Caki2 (cell line): ENCODE data around the gene BIRC7. TPM values are rescaled to one million over a fixed set of nuclear protein-coding genes. Genes with fewer than 3 reads are reported as not detected.

Experiments
- DNase-seq: peaks from one replicate; pipeline ENCODE4 v3.0.0-alpha.2; 2015; ENCODE audit warnings: low read depth
- in situ Hi-C: cut with HindIII; loops from 2 replicates; pipeline ENCODE4 v1.10.0; 2016; ENCODE audit warnings: low sequenced_read_pairs, low pct_unique_long_range_greater_than_20kb, mixed read lengths
- total RNA-seq: library from RNA; depleted of rRNA; stranded (reverse); fragments of >200 nt; shearing (Covaris generic); gene quantifications from 2 replicates; pipeline ENCODE4 v1.2.3, GENCODE V29; 2014; ENCODE audit warnings: low replicate concordance; rRNA removed

BIRC7 gene, protein sequence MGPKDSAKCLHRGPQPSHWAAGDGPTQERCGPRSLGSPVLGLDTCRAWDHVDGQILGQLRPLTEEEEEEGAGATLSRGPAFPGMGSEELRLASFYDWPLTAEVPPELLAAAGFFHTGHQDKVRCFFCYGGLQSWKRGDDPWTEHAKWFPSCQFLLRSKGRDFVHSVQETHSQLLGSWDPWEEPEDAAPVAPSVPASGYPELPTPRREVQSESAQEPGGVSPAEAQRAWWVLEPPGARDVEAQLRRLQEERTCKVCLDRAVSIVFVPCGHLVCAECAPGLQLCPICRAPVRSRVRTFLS
- not detected in 2 replicates for total RNA-seq

DNA sequence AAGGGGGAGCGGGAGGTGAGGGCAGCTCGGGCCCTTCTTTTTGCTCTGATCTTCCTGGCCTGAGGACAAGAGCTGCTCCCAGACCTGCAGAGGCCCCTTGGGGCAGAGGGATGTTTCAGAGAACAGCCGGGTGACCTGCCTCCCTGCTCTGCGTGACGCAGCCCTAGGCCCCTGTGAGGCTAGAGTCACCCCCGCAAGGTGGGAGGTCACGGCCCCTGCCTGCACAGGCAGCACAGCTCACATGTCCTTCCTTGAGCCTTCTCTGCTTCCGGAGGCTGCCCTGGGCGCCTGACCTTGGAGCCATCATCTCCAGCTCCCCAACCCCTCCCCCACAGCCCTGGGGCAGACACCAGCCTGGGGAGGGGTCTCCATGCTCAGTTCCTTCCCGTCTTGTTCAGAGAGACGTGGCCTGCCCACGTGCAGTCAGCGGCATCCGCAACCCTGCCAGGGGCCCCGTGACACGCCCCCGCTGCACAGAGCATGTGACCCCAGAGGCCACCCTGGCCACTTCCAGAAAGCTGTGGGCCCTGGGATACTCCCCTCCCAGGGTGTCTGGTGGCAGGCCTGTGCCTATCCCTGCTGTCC lies at the start of gene BIRC7:
Gene BIRC7 (plus strand): TSS at position 507 of the 585 bp plus-strand sequence. CDS start 192 bp downstream, outside the sequence.
- in situ Hi-C loops: no loop called here
- no peak for DNase-seq

DNA sequence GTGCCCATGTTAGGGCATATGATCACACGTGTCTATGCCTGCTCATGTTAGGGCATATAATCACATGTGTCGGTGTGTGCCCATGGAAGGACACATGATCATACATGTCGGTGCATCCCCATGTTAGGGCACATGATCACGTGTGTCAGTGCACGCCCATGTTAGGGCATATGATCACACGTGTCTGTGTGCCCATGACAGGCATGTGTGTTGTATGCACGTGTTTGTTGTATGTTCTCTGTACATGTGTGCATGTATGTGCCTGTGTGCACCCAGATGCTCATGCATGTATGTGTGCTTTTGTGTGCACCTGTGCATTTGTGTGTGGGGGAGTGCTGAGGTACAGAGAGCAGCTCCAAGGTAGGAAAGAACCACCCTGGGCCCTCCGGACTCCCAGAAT lies 49.6 kb upstream of the BIRC7 start:
- no peak for DNase-seq
- in situ Hi-C loops: no loop called here

DNA sequence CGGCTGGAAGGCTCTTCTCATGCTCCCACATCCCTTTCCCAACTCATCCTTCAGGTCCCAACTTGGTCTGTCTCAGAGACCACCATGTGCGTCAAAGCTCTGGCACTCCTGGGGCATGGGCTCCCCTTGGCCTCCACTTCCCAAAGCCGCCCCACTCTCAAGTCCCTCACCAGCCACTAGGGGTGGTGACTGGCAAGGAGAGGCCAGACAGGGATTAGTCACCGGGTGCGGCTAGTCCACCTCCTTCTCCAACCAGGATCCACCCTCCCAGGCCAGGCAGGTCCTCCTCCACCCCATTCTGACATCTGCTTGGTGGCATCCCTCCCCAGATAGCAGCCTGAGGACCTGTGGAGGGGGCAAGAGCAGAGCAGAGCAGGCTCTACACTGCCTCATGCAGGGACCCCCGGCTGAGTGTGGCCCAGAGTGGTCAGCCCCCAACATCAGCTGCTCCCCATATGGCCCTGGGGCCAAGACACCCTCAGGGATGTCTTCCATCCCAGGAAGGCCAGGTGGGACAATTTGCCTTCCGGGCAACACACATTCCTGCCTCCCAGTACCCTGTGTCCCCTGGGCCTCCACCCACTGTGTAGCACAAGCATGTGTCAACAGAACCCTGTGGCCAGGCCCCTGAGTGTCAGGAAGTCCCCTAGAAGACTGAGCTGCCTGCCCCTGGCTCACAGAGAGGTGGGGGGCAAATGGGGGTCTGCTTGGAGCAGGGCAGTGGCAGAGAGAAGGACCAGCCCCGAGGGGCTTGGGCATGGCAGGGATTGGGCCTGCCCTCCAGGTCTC lies 49.0 kb upstream of the BIRC7 start:
- in situ Hi-C loops: no loop called here

DNA sequence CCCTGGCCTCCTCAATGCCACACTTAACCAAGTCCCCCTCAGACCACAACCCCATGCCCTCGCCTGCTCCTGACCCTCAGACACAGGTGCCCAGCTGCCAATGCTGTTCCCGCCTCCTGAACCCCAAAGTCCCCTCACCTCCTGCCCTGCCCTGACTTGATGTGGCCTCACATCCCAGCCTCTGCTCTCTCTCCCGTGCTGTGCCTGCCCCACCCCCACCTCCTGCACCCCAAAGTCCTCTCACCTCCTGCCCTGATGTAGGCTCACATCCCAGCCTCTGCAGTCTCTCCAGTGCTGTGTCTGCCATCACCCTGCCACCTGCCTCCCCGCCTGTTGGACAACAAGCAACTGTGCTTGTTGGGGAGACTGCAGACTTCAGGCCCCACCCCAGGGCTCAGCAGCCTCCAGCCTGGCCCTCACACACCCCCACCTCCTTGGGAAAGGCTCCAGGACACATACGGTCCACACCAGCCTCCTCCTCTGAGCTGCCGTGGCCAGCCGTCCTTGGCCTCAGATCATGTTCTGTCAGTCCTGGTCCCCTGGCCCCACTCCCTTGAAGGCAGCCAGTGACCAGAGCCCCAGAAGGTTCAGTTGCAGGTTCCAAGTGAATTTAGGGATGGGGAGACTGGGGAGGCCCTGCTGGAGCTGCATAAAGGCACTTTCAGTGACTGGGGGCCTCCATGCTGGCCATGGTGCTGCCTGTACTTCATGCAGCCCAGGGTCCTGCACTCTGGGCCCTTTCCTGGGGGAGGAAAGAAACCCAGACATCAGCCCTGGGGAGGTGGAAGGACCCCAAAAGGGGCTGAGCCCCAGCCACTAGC lies 48.2 kb upstream of the BIRC7 start:
- in situ Hi-C loops: no loop called here
- no peak for DNase-seq

More for the DNA sequence above, 49.0 kb upstream of the BIRC7 start:
- DNase-seq: peak; percentile 51

DNA sequence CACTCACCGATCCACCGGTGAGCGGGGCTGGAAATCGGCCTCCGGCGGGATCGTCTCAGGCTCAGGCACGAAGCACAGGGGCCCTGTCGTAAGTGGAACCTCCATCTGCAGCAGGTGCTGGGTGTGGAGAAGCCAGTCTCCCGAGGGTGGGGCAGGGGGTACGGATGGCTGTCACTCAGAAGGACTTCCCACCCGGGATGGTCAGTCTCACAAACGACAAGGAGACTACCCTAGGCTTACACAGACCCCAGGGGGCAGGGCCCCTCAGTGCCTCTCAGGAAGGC lies 47.6 kb upstream of the BIRC7 start:
- in situ Hi-C loops: no loop called here
- no peak for DNase-seq

DNA sequence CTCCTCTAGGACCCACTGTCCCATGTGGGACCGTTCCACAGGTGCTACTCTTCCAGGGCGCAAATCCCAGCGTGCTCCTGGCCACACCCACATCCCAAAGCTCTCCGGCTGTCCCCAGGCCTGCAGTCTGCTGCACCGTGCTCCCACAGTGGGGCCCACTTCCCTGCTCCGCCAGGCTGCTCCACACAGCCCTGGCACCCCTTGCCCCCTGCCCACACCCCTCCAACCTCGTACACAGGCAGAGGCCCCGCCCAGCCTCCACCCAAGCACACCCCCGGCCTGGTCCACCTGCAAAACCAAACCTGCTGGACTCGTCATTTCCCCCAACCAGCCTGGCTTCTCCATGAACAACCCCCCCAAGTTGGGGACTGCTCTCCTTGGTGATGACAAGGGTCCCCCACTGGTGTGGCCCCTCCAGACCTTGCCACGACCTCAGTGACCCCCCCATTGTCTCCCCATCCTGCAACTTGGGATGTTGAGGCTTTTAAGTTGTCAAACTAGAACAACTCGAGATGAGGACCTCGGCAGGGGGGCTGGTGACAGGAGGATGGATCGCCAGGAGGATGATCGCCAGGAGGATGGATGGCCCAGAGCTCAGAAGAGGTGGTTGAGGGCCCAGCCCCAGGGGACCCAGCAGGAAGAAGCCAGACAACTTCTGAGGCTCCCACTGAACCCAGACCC lies 46.9 kb upstream of the BIRC7 start:
- in situ Hi-C loops: no loop called here
- DNase-seq: no peak

DNA sequence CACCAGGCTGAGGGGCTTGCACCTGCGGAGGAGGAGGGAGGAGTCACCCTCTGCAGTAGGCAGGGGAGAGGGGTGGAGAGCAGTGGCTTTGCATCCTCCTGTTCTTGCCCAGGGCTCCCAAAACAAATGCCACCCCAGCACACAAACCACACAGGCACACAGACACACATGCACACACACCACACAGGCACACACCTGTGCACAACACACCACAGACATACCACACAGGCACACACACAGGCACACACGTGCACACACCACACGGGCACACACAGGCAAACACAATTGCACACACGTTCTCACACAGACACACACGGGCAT lies 46.4 kb upstream of the BIRC7 start:
- in situ Hi-C loops: no loop called here
- no peak for DNase-seq

DNA sequence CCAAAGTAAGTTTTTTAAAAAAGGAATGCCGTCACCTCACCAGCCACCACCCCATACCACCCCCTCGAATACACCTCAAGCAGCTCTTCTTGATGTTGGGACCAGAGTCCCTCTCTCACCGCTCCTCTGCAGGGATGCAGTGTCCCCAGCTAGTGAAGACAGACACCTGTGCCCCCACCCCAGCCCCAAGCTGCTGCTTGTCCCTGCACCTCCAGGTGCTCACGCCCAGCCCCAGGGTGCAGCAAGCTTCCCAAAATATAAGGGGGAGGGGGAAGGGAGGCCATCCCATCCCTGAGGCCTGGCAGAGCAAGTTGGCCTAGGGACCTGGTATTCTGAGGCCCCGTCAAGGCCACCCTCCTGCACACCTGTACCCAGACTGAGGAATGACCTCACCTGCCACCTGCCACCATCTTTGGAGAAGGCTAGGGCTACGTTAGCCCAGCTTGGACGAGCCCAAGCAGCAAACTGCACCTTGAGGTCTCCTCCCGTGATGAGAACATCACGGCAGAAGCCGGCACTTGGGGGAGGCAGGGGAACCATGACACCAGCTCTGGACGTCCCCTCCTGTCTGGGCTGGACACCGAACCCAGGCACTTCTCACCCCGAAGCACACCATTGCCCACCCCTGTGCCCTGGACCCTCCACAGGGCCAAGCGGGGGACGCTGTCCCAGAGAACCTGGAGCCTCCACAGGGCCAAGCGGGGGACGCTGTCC lies 45.7 kb upstream of the BIRC7 start:
- in situ Hi-C loops: no loop called here
- DNase-seq: no peak

DNA sequence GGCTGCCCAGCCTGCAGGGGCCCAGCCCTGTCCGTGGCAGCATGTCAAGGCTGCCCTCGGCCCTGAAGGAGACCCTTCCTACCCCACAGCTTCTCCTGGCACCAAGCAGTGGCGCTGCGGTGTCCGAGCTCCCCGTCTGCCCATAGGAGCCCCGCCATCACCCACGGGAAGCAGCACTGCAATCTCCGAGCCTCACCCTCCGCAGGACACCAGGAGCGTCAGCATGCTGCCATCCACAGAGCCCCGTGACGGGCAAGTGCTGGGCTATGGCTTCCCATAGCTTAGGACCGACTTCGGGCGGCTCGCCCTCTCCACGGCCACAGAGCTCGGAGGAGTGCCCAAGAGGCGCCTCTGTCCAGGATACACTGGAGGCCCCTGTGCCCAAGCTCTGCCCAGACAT lies 44.9 kb upstream of the BIRC7 start:
- in situ Hi-C loops: no loop called here
- no peak for DNase-seq

DNA sequence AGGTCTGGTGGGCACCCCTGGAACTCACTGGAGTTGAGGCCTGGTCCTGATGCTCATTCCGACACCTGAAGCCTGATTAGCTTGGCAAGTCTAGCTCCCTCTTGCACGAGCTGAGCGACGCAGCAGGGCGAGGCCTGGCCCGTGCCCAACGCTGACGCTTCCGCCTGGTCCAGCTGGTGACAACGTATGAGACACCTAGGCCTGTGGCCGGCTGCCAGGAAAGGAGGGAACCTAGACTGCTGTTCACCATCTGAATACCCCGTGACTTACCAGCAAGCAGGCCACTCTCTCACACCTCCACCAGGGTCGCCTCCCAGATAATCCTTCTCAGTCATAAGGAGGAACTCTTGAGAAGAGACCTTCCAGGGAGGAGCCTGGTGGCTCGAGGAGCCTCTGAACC lies 44.3 kb upstream of the BIRC7 start:
- in situ Hi-C loops: no loop called here
- DNase-seq: peak; percentile 93

DNA sequence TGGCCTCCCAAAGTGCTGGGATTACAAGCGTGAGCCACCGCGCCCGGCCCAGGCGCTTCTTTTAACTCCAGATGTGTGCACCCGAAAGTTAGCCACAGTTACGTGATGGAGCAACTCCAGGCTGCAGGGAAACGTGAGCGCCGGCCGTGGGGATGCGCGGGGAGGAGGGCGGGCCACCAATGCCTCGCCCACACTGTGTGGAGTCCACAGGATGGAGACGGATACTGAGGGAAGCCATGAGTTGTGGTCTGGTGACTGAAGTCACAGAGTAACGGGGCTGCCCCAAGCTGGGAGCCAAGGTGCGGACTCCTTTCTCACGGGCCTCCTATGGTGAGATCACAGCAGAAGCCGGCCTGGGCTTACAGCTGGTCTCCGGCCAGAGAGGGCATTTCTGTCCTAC lies 43.0 kb upstream of the BIRC7 start:
- in situ Hi-C loops: no loop called here
- no peak for DNase-seq

DNA sequence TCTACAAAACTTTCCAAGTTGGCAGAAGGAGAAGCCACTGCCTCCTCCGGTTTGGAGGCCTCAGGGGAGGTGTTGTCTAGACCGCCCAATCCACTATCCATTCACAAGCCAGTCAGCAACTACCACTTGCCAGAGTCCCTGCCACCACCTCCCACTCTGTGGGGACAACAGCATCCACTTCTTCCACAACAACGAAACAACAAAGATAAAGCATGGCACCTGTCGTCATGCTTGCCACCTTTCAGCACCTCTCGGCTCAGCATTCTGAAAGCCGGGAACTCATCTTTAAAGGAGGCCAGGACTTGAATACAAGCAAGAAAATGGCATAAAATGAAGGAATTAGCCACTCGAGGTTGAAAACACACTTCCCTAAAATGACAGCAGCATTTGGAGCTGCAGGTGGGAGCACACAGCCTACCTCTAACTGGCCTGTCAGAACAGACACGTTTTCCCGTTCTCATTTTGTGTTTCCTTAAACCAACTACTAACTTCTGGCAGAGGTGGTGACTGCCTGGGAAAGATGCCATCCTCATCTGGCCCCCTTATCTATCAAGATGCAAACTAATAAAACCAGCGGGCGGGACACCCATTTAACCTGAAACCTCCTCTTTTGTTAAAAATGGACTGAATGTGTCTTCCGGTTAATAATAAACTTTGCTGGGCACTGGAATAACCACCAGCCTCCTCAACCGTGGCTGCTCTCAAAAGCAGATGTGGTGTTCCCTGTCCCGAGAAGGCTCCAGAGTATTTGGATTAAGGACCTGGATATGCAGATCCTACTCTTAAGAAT lies 41.5 kb upstream of the BIRC7 start:
- peak; percentile 59 for DNase-seq

DNA sequence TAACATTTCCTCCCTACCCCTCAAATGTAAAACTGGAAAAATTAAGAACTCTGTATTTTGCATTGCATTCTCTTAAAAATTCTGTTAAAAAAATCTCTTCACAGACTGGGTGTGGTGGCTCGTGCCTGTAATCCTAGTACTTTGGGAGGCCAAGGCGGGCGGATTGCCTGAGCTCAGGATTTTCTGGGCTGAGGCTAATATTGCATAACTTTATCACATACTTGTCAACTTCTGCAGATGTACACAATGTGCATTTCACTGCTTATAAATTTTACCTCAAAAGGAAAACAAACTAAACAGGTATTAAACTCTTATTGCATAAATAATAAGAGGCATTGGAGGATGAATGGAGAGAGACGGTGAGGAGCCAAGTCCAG lies 40.9 kb upstream of the BIRC7 start:
- in situ Hi-C loops: no loop called here
- DNase-seq: no peak

More for the DNA sequence above, 41.5 kb upstream of the BIRC7 start:
- in situ Hi-C loops: no loop called here

DNA sequence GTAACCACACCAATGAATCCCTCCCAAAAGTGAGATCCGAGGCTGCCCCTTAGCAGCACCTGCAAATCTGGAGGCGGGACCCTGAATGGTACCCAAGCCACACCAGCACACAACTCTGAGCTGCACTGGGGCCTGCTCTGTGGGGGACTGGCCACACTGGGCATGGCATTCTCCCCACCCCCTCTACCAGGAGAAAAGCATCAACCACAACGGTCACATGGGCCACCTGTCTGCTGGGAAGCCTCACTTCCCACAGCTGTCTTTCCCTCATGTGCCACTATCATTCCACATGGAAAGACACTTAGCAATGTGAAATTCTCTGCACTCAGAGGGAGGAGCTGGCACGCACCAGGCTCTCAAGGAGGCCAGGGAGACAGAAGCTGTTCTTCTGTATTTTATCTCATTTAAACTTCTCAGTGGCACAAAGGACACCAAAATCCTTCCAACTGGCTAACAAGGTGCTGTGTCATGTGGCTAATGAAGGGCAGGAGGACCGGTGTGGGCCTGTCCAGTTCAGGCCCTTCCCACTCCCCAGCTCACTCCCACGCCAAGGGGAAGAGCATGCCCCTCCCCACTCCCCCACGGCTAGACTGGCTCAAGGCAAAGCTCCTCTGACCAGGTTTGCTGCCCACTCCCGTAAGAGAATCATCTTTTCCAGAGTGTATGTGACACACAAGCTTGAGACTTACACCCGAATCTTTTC lies 38.8 kb upstream of the BIRC7 start:
- in situ Hi-C loops: no loop called here
- DNase-seq: no peak

DNA sequence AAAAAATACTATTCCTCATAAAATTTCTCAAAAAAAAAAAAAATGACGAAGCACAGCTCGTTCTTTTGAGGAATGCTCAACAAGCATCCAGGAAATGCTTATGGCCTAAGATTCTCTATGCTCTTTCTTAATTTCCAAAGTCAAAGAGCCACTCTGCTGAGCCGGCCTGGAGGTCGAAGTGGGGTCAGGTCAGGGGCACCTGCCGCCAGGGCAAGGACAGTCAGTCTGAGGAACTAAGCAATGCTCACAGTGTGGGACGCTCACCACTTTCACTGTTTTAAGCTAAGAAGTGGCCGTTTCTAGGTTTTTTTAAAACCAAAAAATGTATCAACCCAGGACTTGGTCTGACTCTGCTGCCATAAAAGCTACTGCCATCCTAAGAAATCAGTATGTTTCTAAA lies 37.1 kb upstream of the BIRC7 start:
- in situ Hi-C loops: no loop called here
- DNase-seq: no peak

DNA sequence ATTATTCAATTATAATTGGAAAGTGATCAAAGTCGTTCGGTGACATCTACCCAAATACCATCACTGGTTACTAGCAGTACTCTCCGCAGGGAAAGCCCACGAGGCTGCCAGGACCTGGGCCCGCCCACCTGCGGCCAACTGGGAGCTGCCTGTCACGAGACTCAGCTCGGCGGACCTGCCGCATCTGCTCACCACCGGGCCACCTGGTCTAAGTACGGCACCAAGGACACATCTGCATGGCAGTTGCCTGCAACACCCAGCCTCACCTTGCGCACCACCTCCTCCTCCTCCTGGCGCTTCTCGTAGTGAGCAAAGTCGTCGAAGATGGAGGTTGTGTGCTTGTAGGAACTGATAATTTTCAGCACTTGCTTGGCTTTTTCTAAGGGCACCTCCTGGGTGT lies 33.7 kb upstream of the BIRC7 start:
- in situ Hi-C loops: no loop called here
- no peak for DNase-seq
